HG02678 (cell line): Measurements from ENCODE around the gene ERH.
"Not testable (repeated sequence)": the region's sequence is repeated elsewhere in the genome, so short reads cannot be mapped to it uniquely, and the experiment has no call there.

Experiments used
- ATAC-seq: cut with Tn5 transposase; IDR thresholded peaks from one replicate; pipeline ENCODE4 v1.9.1; 2021; ENCODE audit warnings: mild to moderate bottlenecking, moderate library complexity; ENCODE audit not compliant: unreplicated experiment

The ERH gene

GRCh38 chr14:69398818-69399210 is 715 bp upstream of the ERH start:
- no peak for ATAC-seq

- no peak for ATAC-seq
Observed at GRCh38 chr14:69395929-69396328, 2.2 kb downstream of the ERH start.

- peak; percentile 37 for ATAC-seq
Observed at GRCh38 chr14:69392481-69392880, 5.6 kb downstream of the ERH start.

GRCh38 chr14:69391400-69391799 is 6.7 kb downstream of the ERH start:
- ATAC-seq, result not testable (repeated sequence)

GRCh38 chr14:69387311-69387710 is 10.8 kb downstream of the ERH start:
- ATAC-seq, result no peak

- no peak for ATAC-seq
Observed at GRCh38 chr14:69378274-69378673, 19.8 kb downstream of the ERH start.

GRCh38 chr14:69376439-69376838 is 21.7 kb downstream of the ERH start:
- ATAC-seq, result no peak

- no peak for ATAC-seq
Observed at GRCh38 chr14:69375722-69376121, 22.4 kb downstream of the ERH start.

GRCh38 chr14:69375182-69375581 is 22.9 kb downstream of the ERH start:
- ATAC-seq, result no peak

- no peak for ATAC-seq
Observed at GRCh38 chr14:69374235-69374634, 23.9 kb downstream of the ERH start.

- ATAC-seq, result no peak
Observed at GRCh38 chr14:69373104-69373503, 25.0 kb downstream of the ERH start.

- ATAC-seq, result no peak
Observed at GRCh38 chr14:69372146-69372545, 26.0 kb downstream of the ERH start.

- no peak for ATAC-seq
Observed at GRCh38 chr14:69370061-69370460, 28.0 kb downstream of the ERH start.

- no peak for ATAC-seq
Observed at GRCh38 chr14:69368381-69368780, 29.7 kb downstream of the ERH start.

GRCh38 chr14:69366761-69367160 is 31.3 kb downstream of the ERH start:
- no peak for ATAC-seq

GRCh38 chr14:69366069-69366468 is 32.0 kb downstream of the ERH start:
- no peak for ATAC-seq

GRCh38 chr14:69364378-69364777 is 33.7 kb downstream of the ERH start:
- no peak for ATAC-seq

- no peak for ATAC-seq
Observed at GRCh38 chr14:69363964-69364363, 34.1 kb downstream of the ERH start.

- no peak for ATAC-seq
Observed at GRCh38 chr14:69363055-69363454, 35.0 kb downstream of the ERH start.

GRCh38 chr14:69360438-69361108 is 37.5 kb downstream of the ERH start:
- ATAC-seq, result peak; percentile 62

GRCh38 chr14:69358966-69359365 is 39.1 kb downstream of the ERH start:
- ATAC-seq, result no peak

GRCh38 chr14:69358233-69358963 is 39.7 kb downstream of the ERH start:
- ATAC-seq, result peak; percentile 34
